RPMI8226 (cell line): ENCODE data around the gene ECI1.

Experiments
- DNase-seq: peaks from one replicate; pipeline ENCODE4 v3.0.0-alpha.2; 2015

ECI1 gene, protein sequence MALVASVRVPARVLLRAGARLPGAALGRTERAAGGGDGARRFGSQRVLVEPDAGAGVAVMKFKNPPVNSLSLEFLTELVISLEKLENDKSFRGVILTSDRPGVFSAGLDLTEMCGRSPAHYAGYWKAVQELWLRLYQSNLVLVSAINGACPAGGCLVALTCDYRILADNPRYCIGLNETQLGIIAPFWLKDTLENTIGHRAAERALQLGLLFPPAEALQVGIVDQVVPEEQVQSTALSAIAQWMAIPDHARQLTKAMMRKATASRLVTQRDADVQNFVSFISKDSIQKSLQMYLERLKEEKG

DNA sequence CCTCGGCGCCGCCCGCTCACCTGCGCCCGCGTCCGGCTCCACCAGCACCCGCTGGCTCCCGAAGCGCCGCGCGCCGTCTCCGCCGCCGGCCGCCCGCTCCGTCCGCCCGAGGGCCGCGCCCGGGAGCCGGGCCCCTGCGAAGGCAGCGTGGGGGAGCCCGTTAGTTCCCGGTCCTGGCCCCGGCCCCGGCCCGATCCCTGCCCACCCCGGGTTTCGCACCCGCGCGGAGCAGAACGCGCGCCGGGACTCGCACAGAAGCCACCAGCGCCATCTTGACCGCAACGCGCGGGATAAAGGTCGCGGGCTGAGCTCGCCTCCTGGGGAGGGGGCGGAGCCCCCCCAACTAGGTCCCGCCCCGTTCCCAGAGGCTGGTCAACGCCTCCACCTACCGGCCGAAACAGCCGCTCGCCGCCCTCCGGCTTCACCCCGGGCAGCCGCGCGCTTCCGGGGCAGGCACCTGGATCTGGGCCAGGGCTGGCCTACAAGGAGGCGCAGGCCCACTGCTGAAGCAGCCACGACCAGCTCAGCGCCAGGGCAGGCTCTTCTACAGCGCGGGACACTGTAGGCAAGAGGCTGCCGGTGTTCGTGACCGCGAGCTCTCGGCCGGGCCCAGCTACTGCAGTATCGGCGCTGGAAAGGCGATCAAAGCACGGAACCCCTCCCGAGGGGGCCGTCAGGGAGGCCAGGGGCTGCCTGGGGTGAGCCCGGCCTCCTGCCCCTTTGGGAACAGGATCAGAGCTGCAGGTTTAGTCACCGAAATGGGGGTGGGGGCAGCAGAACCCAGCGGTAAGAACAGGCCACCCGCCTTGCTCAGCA, at the start of gene ECI1:
Gene ECI1 (minus strand): TSS at position 292 of the 816 bp plus-strand sequence. CDS start 21 bp downstream, at position 271.
- DNase-seq, result peak; percentile 100

- DNase-seq, result no peak
Observed at GRCh38 chr16:2299915-2300192, 48.5 kb upstream of the ECI1 start.

GRCh38 chr16:2299121-2299914, 47.9 kb upstream of the ECI1 start:
- DNase-seq, result peak; percentile 20

GRCh38 chr16:2298621-2299020, 47.2 kb upstream of the ECI1 start:
- no peak for DNase-seq

- no peak for DNase-seq
Observed at GRCh38 chr16:2297506-2297860, 46.1 kb upstream of the ECI1 start.

GRCh38 chr16:2296661-2297505, 45.5 kb upstream of the ECI1 start:
- peak; percentile 49 for DNase-seq

DNA sequence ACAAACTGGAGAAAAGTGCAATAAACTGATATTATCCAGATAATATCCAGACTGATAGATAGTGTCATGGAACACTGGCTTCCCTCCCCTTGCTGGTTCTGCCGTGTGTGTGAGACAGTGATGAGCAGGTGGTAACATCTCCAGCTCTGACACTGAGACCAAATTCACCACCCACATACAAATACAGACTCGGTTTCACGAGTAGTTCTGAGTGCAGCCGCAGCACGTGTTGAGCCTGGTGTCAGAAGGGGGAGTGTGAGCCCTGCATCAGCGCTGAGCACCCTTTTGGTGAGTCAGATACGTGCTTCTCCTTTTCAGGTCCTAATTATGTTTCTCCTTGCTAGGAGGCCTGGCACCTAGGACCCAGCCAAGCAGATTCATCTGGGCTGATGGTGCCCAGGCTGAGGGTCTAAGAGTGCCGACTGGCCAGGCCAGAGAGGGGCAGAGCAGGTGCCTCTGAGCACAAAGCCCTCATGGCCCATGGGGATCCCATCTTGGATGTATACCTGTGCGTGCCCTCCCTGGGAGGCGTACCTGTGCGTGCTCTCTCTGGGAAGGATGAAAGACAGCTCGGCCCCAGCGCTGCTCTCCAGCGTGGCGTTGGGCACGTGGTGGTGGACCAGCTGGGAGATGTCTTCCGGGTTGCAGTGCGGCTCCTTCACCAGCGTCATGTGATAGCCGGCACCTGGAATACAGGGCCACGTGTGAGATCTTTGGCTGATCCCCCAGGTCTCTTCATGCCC, 43.8 kb upstream of the ECI1 start:
- DNase-seq, result peak; percentile 73

- DNase-seq, result no peak
Observed at GRCh38 chr16:2292221-2292620, 40.8 kb upstream of the ECI1 start.

GRCh38 chr16:2289282-2289681, 37.9 kb upstream of the ECI1 start:
- no peak for DNase-seq

- no peak for DNase-seq
Observed at GRCh38 chr16:2288726-2289125, 37.3 kb upstream of the ECI1 start.

GRCh38 chr16:2287916-2288547, 36.6 kb upstream of the ECI1 start:
- DNase-seq, result peak; percentile 37

DNA sequence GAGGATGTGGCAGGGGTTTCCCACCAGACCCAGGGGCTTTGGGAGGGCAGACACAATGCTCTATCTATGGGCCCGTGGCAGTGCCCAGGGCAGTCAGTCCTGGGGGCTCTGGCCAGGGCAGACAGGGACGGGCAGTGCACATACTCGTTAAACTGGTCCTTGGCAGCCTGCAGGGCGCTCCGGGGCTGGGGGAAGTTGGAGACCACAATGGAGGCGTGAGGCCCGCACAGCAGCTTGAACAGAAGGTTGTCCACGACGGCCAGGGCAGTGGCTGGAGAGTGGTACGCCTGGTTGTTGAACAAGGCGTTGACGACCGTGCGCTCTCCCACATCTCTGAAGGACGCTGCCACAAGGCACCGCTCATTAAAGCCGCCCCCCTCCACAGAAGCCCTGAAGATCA, 35.2 kb upstream of the ECI1 start:
- no peak for DNase-seq

- no peak for DNase-seq
Observed at GRCh38 chr16:2285731-2286191, 34.4 kb upstream of the ECI1 start.

GRCh38 chr16:2284797-2285576, 33.6 kb upstream of the ECI1 start:
- DNase-seq, result peak; percentile 35

GRCh38 chr16:2284001-2284770, 32.8 kb upstream of the ECI1 start:
- peak; percentile 33 for DNase-seq

- peak; percentile 51 for DNase-seq
Observed at GRCh38 chr16:2282866-2283555, 31.6 kb upstream of the ECI1 start.

GRCh38 chr16:2282262-2282661, 30.9 kb upstream of the ECI1 start:
- DNase-seq, result peak; percentile 44

- no peak for DNase-seq
Observed at GRCh38 chr16:2280981-2281542, 29.7 kb upstream of the ECI1 start.

- no peak for DNase-seq
Observed at GRCh38 chr16:2280461-2280860, 29.1 kb upstream of the ECI1 start.
